CD4-positive, alpha-beta memory T cell (primary cell): ENCODE measurements around the gene ITM2C. TPM values are rescaled to one million over a fixed set of nuclear protein-coding genes. Genes with fewer than 3 reads are reported as not detected.
A peak's percentile ranks its signal among the peaks of the same experiment; 100 is the strongest.

Experiments
- CTCF ChIA-PET: fragments of 350-600 bp; sonication (Branson Sonifier 250); formaldehyde crosslinking; loops from one replicate; lab custom pipeline; 2021; ENCODE audit warnings: inconsistent platforms; ENCODE audit not compliant: partially characterized antibody; lab: Charles Lee
- POLR2A ChIA-PET: fragments of 350-600 bp; sonication (Branson Sonifier 250); formaldehyde crosslinking; loops from one replicate; lab custom pipeline; 2021; ENCODE audit not compliant: partially characterized antibody; lab: Charles Lee
- DNase-seq, 5 donors: peaks; one replicate each; pipeline versions ENCODE4 v3.0.0 to v3.0.0-alpha.2; 2020 to 2022; ENCODE audit warnings: mixed read lengths in 1 of 5
- H3K27ac ChIP-seq: one replicate; pipeline ENCODE4 v1.7.0; 2013; ENCODE audit warnings: low read depth, low read length
- H3K27me3 ChIP-seq: 2 replicates; pipeline ENCODE4 v1.7.0; 2013; ENCODE audit warnings: mild to moderate bottlenecking, low read length, moderate library complexity; ENCODE audit not compliant: insufficient read depth
- H3K36me3 ChIP-seq: 2 replicates; pipeline ENCODE4 v1.7.0; 2013; ENCODE audit warnings: mild to moderate bottlenecking, low read length, moderate library complexity; ENCODE audit not compliant: insufficient read depth
- H3K4me1 ChIP-seq: 2 replicates; pipeline ENCODE4 v1.7.0; 2013; ENCODE audit warnings: mild to moderate bottlenecking, low read length, moderate library complexity; ENCODE audit not compliant: insufficient read depth
- H3K4me3 ChIP-seq, 2 donors: one replicate each; pipeline ENCODE4 v1.7.0; 2013; ENCODE audit warnings: low read length in 2 of 2, mild to moderate bottlenecking in 1 of 2
- H3K9me3 ChIP-seq, 2 donors: one replicate each; pipeline ENCODE4 v1.7.0; 2013; ENCODE audit warnings: low read length in 2 of 2, control low read depth in 1 of 2; ENCODE audit not compliant: control insufficient read depth in 1 of 2
- H3K27ac Mint-ChIP-seq, 7 donors: one replicate each; pipeline ENCODE4 v1.8.0; 2020 to 2021; ENCODE audit warnings: mixed read lengths in 7 of 7, mild to moderate bottlenecking in 6 of 7, inconsistent platforms in 3 of 7, moderate library complexity in 3 of 7
- H3K27me3 Mint-ChIP-seq, 2 donors: one replicate each; pipeline ENCODE4 v1.8.0; 2020 to 2021; ENCODE audit warnings: mixed read lengths in 2 of 2
- H3K36me3 Mint-ChIP-seq, 2 donors: one replicate each; pipeline ENCODE4 v1.8.0; 2020 to 2021; ENCODE audit warnings: mixed read lengths in 2 of 2, inconsistent platforms in 1 of 2, mild to moderate bottlenecking in 1 of 2
- H3K4me1 Mint-ChIP-seq, 4 donors: one replicate each; pipeline ENCODE4 v1.8.0; 2020 to 2021; ENCODE audit warnings: mixed read lengths in 4 of 4, mild to moderate bottlenecking in 1 of 4
- H3K4me3 Mint-ChIP-seq, 8 donors: one replicate each; pipeline ENCODE4 v1.8.0; 2020 to 2021; ENCODE audit warnings: mixed read lengths in 8 of 8, mild to moderate bottlenecking in 7 of 8, moderate library complexity in 6 of 8, inconsistent platforms in 3 of 8
- H3K9me3 Mint-ChIP-seq, 8 donors: one replicate each; pipeline ENCODE4 v1.8.0; 2020 to 2021; ENCODE audit warnings: mixed read lengths in 8 of 8, mild to moderate bottlenecking in 5 of 8, inconsistent platforms in 3 of 8, moderate library complexity in 1 of 8
- intact Hi-C: fragments of 100-400 bp; cut with micrococcal nuclease; formaldehyde crosslinking; loops from one replicate; pipeline ENCODE4 v1.15.1; 2023
- polyA plus RNA-seq, 2 donors: library from polyadenylated mRNA; unstranded; fragments of 300-500 nt; fragmentation: Illumina TruSeq; gene quantifications; one replicate each; pipeline ENCODE4 v1.2.3, GENCODE V29; 2021
- total RNA-seq, 2 experiments: library from RNA; stranded (reverse); gene quantifications; one replicate each; pipeline ENCODE4 v1.2.3, GENCODE V29; 2021

Gene ITM2C
- total and polyA plus RNA-seq, 4 experiments from 2014 or later: 24.1 to 40.8 (median 28.4) TPM

GRCh38 chr2:230872151-230872967 is 7.6 kb downstream of the ITM2C start:
- H3K4me1 Mint-ChIP-seq: peaks cover 7 to 40% (median 22%) of the 10 kb centered on the region in 4 donors
- POLR2A ChIA-PET: interaction anchor here (1.0 kb wide), 2 partner anchors 8 to 10 kb away, joined by 3 read pairs; partner anchors contain the start of gene ITM2C

GRCh38 chr2:230872968-230873660 is 8.4 kb downstream of the ITM2C start:
- DNase-seq: no peak
- no peaks in the 10 kb centered on the region for H3K27me3 Mint-ChIP-seq

More at GRCh38 chr2:230872151-230872967, 7.6 kb downstream of the ITM2C start:
- peak overlapping the region in 4 of 8 donors; percentile 3 to 20 (median 8) for H3K4me3 Mint-ChIP-seq
- intact Hi-C loops: no loop called here
- no peaks in the 10 kb centered on the region for H3K9me3 Mint-ChIP-seq
- H3K36me3 ChIP-seq: no peaks in the 10 kb centered on the region
- H3K9me3 ChIP-seq: no peaks in the 10 kb centered on the region
- CTCF ChIA-PET: interaction anchor here (0.6 to 1.2 kb wide), 3 partner anchors 48 to 705 kb away, joined by 3 read pairs; no protein-coding TSS in a partner anchor
- DNase-seq: no peak
- peaks cover 21% of the 10 kb centered on the region for H3K4me1 ChIP-seq
- no peaks in the 10 kb centered on the region for H3K27me3 Mint-ChIP-seq
- peak overlapping the region in 4 of 7 donors; percentile 24 to 71 (median 66) for H3K27ac Mint-ChIP-seq
- H3K4me3 ChIP-seq: no peak overlapping the region
- H3K27ac ChIP-seq: no peak overlapping the region
- H3K27me3 ChIP-seq: no peaks in the 10 kb centered on the region
- peaks cover 0 to 2% of the 10 kb centered on the region in 2 donors for H3K36me3 Mint-ChIP-seq

DNA sequence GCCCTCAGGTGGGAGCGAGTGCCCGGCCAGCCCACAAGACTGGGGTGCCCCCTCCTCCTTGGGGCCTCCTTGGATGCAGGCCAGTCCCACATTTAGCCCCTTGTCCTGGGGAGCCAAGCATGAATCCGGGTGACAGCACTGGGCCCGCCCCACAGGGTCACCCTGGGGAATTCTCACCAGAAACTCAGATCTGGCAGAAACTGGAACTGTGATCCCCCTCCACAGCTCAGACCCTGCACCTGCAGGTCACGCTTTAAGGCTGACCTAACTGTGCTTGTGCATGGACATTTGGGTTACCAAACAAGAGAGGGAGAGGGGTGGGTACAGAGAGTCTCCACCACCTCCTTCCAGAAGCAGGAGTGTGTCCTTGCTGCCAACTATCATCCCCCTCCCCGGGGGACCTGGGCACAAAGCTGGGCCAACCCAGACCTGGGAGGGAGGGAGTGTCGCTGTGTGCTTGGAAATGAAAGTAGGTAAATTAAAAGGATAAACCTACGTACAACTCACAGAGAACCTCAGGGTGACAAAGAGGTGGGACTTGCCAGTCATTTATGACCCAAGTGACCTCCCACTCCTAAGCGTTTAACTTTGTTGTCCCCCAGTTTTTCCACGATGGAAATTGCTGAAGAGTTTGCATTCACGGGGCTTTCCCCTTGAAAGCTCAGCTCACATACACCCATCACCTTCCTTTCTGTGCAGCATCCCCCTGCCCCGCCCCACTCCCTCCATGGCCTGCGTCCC is 9.1 kb downstream of the ITM2C start:
- CTCF ChIA-PET: no interaction called here
- POLR2A ChIA-PET: no interaction called here
- Mint-ChIP-seq H3K9me3 (no peaks in the 10 kb centered on the region), H3K27me3 (no peaks in the 10 kb centered on the region), H3K4me1 (peaks cover 5 to 39% (median 24%) of the 10 kb centered on the region in 4 donors), H3K36me3 (peaks cover 6 to 8% of the 10 kb centered on the region in 2 donors), H3K27ac (peak overlapping the region in 2 of 7 donors; percentile 36 to 70), H3K4me3 (peak overlapping the region in 1 of 8 donors; percentile 23)
- H3K36me3 ChIP-seq: no peaks in the 10 kb centered on the region
- no peak overlapping the region for H3K4me3 ChIP-seq
- H3K9me3 ChIP-seq: no peaks in the 10 kb centered on the region
- no peak overlapping the region for H3K27ac ChIP-seq
- no peaks in the 10 kb centered on the region for H3K27me3 ChIP-seq
- DNase-seq: no peak
- intact Hi-C loops: no loop called here
- peaks cover 22% of the 10 kb centered on the region for H3K4me1 ChIP-seq

More at GRCh38 chr2:230872968-230873660, 8.4 kb downstream of the ITM2C start:
- Mint-ChIP-seq H3K9me3 (no peaks in the 10 kb centered on the region), H3K4me1 (peaks cover 7 to 43% (median 25%) of the 10 kb centered on the region in 4 donors), H3K36me3 (peaks cover 6 to 7% of the 10 kb centered on the region in 2 donors), H3K27ac (peak overlapping the region in 5 of 7 donors; percentile 18 to 71 (median 64)), H3K4me3 (peak overlapping the region in 5 of 8 donors; percentile 3 to 20 (median 5))
- POLR2A ChIA-PET: interaction anchor here (1.0 kb wide), 1 partner anchor 9 kb away, joined by 3 read pairs; the partner anchor contains the start of gene ITM2C
- no peaks in the 10 kb centered on the region for H3K27me3 ChIP-seq
- H3K36me3 ChIP-seq: no peaks in the 10 kb centered on the region
- H3K4me1 ChIP-seq: peaks cover 22% of the 10 kb centered on the region
- H3K4me3 ChIP-seq: no peak overlapping the region
- intact Hi-C loops: no loop called here
- CTCF ChIA-PET: interaction anchor here (0.6 to 1.2 kb wide), 3 partner anchors 48 to 706 kb away, joined by 3 read pairs; no protein-coding TSS in a partner anchor
- no peak overlapping the region for H3K27ac ChIP-seq
- H3K9me3 ChIP-seq: no peaks in the 10 kb centered on the region

- no peak overlapping the region for H3K4me3 ChIP-seq
- peak overlapping the region in 1 of 8 donors; percentile 20 for H3K4me3 Mint-ChIP-seq
- ChIA-PET CTCF (no interaction called here), POLR2A (no interaction called here)
- H3K4me1 ChIP-seq: peaks cover 22% of the 10 kb centered on the region
- H3K27me3 Mint-ChIP-seq: no peaks in the 10 kb centered on the region
- H3K27me3 ChIP-seq: no peaks in the 10 kb centered on the region
- no peak for DNase-seq
- H3K27ac Mint-ChIP-seq: peak overlapping the region in 1 of 7 donors; percentile 70
- no peaks in the 10 kb centered on the region for H3K9me3 Mint-ChIP-seq
- no peaks in the 10 kb centered on the region for H3K9me3 ChIP-seq
- peaks cover 5 to 36% (median 22%) of the 10 kb centered on the region in 4 donors for H3K4me1 Mint-ChIP-seq
- H3K36me3 ChIP-seq: no peaks in the 10 kb centered on the region
- peaks cover 7 to 15% of the 10 kb centered on the region in 2 donors for H3K36me3 Mint-ChIP-seq
- intact Hi-C loops: no loop called here
- no peak overlapping the region for H3K27ac ChIP-seq
Measured at GRCh38 chr2:230874456-230874855, 9.7 kb downstream of the ITM2C start.

GRCh38 chr2:230874876-230875275 is 10.1 kb downstream of the ITM2C start:
- Histone ChIP-seq H3K27me3 (no peaks in the 10 kb centered on the region), H3K36me3 (no peaks in the 10 kb centered on the region), H3K27ac (no peak overlapping the region), H3K9me3 (no peaks in the 10 kb centered on the region), H3K4me3 (no peak overlapping the region), H3K4me1 (peaks cover 22% of the 10 kb centered on the region)
- DNase-seq: no peak
- POLR2A ChIA-PET: no interaction called here
- no peaks in the 10 kb centered on the region for H3K27me3 Mint-ChIP-seq
- intact Hi-C loops: no loop called here
- peak overlapping the region in 1 of 7 donors; percentile 4 for H3K27ac Mint-ChIP-seq
- CTCF ChIA-PET: no interaction called here
- H3K9me3 Mint-ChIP-seq: no peaks in the 10 kb centered on the region
- peaks cover 7 to 15% of the 10 kb centered on the region in 2 donors for H3K36me3 Mint-ChIP-seq
- H3K4me1 Mint-ChIP-seq: peaks cover 5 to 36% (median 22%) of the 10 kb centered on the region in 4 donors
- H3K4me3 Mint-ChIP-seq: no peak overlapping the region

- no peaks in the 10 kb centered on the region for H3K9me3 Mint-ChIP-seq
- intact Hi-C loops: no loop called here
- no peak for DNase-seq
- no peak overlapping the region for H3K27ac Mint-ChIP-seq
- no peaks in the 10 kb centered on the region for H3K27me3 Mint-ChIP-seq
- ChIA-PET POLR2A (interaction anchor here (1.5 kb wide), 1 partner anchor 8 kb away, joined by 6 read pairs; no protein-coding TSS in a partner anchor), CTCF (interaction anchor here (0.7 to 0.9 kb wide), 2 partner anchors 9 to 26 kb away, joined by 3 read pairs; no protein-coding TSS in a partner anchor)
- no peaks in the 10 kb centered on the region for H3K27me3 ChIP-seq
- peaks cover 5 to 36% (median 22%) of the 10 kb centered on the region in 4 donors for H3K4me1 Mint-ChIP-seq
- no peak overlapping the region for H3K4me3 ChIP-seq
- H3K36me3 Mint-ChIP-seq: peaks cover 7 to 15% of the 10 kb centered on the region in 2 donors
- no peaks in the 10 kb centered on the region for H3K9me3 ChIP-seq
- no peaks in the 10 kb centered on the region for H3K36me3 ChIP-seq
- H3K4me1 ChIP-seq: peaks cover 22% of the 10 kb centered on the region
- H3K27ac ChIP-seq: no peak overlapping the region
- no peak overlapping the region for H3K4me3 Mint-ChIP-seq
Measured at GRCh38 chr2:230875347-230876315, 10.9 kb downstream of the ITM2C start.
